H9 (cell line): Measurements from ENCODE around the gene EPC1. TPM values are rescaled to one million over a fixed set of nuclear protein-coding genes. Genes with fewer than 3 reads are reported as not detected.

ENCODE experiments used
- DNase-seq: peaks from one replicate; pipeline ENCODE4 v3.0.0-alpha.2; 2017
- H2AFZ ChIP-seq: one replicate; pipeline ENCODE4 v1.6.1; 2013; ENCODE audit warnings: mild to moderate bottlenecking, low read length, control low read depth, moderate library complexity
- H2AK5ac ChIP-seq: 2 replicates; pipeline ENCODE4 v1.6.1; 2013; ENCODE audit warnings: low read length, control low read depth, mixed read lengths; ENCODE audit not compliant: insufficient read length
- H2BK120ac ChIP-seq: one replicate; pipeline ENCODE4 v1.6.1; 2013; ENCODE audit warnings: low read depth, mild to moderate bottlenecking, low read length, control low read depth, inconsistent platforms; ENCODE audit not compliant: poor library complexity, severe bottlenecking
- H2BK12ac ChIP-seq: 2 replicates; pipeline ENCODE4 v1.6.1; 2013; ENCODE audit warnings: low read length, control low read depth, mixed read lengths, low read depth; ENCODE audit not compliant: insufficient read length
- H2BK15ac ChIP-seq: 2 replicates; pipeline ENCODE4 v1.6.1; 2013; ENCODE audit warnings: low read depth, low read length, control low read depth
- H2BK20ac ChIP-seq: one replicate; pipeline ENCODE4 v1.6.1; 2013; ENCODE audit warnings: low read depth, mild to moderate bottlenecking, low read length, control low read depth, inconsistent platforms; ENCODE audit not compliant: poor library complexity, severe bottlenecking
- H2BK5ac ChIP-seq: 2 replicates; pipeline ENCODE4 v1.6.1; 2013; ENCODE audit warnings: low read length, control low read depth, mixed read lengths; ENCODE audit not compliant: insufficient read length
- H3K14ac ChIP-seq: 2 replicates; pipeline ENCODE4 v1.6.1; 2013; ENCODE audit warnings: low read length, control low read depth; ENCODE audit not compliant: insufficient read depth
- H3K18ac ChIP-seq: 2 replicates; pipeline ENCODE4 v1.6.1; 2013; ENCODE audit warnings: low read depth, mild to moderate bottlenecking, mixed read lengths, low read length, control low read depth; ENCODE audit not compliant: insufficient read length
- H3K23ac ChIP-seq: 2 replicates; pipeline ENCODE4 v1.6.1; 2013; ENCODE audit warnings: low read length, control low read depth, mixed read lengths, low read depth; ENCODE audit not compliant: insufficient read length
- H3K23me2 ChIP-seq: 2 replicates; pipeline ENCODE4 v1.6.1; 2013; ENCODE audit warnings: low read depth, mild to moderate bottlenecking, mixed read lengths, low read length, control low read depth; ENCODE audit not compliant: insufficient read length, poor library complexity, severe bottlenecking
- H3K27ac ChIP-seq: 2 replicates; pipeline ENCODE4 v1.5.1; 2013; ENCODE audit warnings: low read length, control low read depth, mixed read lengths, low read depth; ENCODE audit not compliant: insufficient read length
- H3K27me3 ChIP-seq: 2 replicates; pipeline ENCODE4 v1.6.1; 2013; ENCODE audit warnings: low read length, control low read depth, inconsistent platforms; ENCODE audit not compliant: insufficient read depth
- H3K4ac ChIP-seq: 2 replicates; pipeline ENCODE4 v1.6.1; 2013; ENCODE audit warnings: low read depth, mild to moderate bottlenecking, control low read depth, inconsistent platforms, low read length, moderate library complexity
- H3K4me1 ChIP-seq: 2 replicates; pipeline ENCODE4 v1.6.1; 2013; ENCODE audit warnings: low read length, control low read depth, inconsistent platforms; ENCODE audit not compliant: insufficient read depth
- H3K4me2 ChIP-seq: 2 replicates; pipeline ENCODE4 v1.6.1; 2013; ENCODE audit warnings: low read length, control low read depth, mixed read lengths; ENCODE audit not compliant: insufficient read length, insufficient read depth
- H3K56ac ChIP-seq: 2 replicates; pipeline ENCODE4 v1.6.1; 2013; ENCODE audit warnings: low read depth, mild to moderate bottlenecking, mixed read lengths, low read length, control low read depth; ENCODE audit not compliant: insufficient read length
- H3K79me1 ChIP-seq: 2 replicates; pipeline ENCODE4 v1.6.1; 2013; ENCODE audit warnings: low read depth, mild to moderate bottlenecking, moderate library complexity, low read length, control low read depth, inconsistent platforms; ENCODE audit not compliant: insufficient read depth, poor library complexity, severe bottlenecking
- H3K79me2 ChIP-seq: 2 replicates; pipeline ENCODE4 v1.6.1; 2013; ENCODE audit warnings: low read length, control low read depth, inconsistent platforms; ENCODE audit not compliant: insufficient read depth
- H3K9ac ChIP-seq: 2 replicates; pipeline ENCODE4 v1.6.1; 2013; ENCODE audit warnings: low read length, control low read depth, mixed read lengths; ENCODE audit not compliant: insufficient read length; ENCODE audit errors: extremely low read depth
- H3K9me3 ChIP-seq: one replicate; pipeline ENCODE4 v1.6.1; 2013; ENCODE audit warnings: low read depth, low read length, inconsistent platforms; ENCODE audit not compliant: control insufficient read depth
- H3T11ph ChIP-seq: one replicate; pipeline ENCODE4 v1.6.1; 2013; ENCODE audit warnings: mild to moderate bottlenecking, low read length, control low read depth, inconsistent platforms
- H4K20me1 ChIP-seq: one replicate; pipeline ENCODE4 v1.6.1; 2013; ENCODE audit not compliant: control insufficient read depth, insufficient read length, insufficient read depth
- H4K5ac ChIP-seq: 2 replicates; pipeline ENCODE4 v1.6.1; 2013; ENCODE audit warnings: low read depth, mild to moderate bottlenecking, mixed read lengths, low read length, control low read depth; ENCODE audit not compliant: insufficient read length
- H4K8ac ChIP-seq: replicated peaks from 2 replicates; pipeline ENCODE4 v1.6.1; 2013; ENCODE audit warnings: low read length, control low read depth, mixed read lengths, low read depth; ENCODE audit not compliant: insufficient read length
- H4K91ac ChIP-seq: 2 replicates; pipeline ENCODE4 v1.6.1; 2013; ENCODE audit warnings: low read depth, mild to moderate bottlenecking, moderate library complexity, mixed read lengths, low read length, control low read depth; ENCODE audit not compliant: insufficient read length
- H3K27ac Mint-ChIP-seq, 3 experiments: 2 replicates in 2 of 3; 3 replicates in 1 of 3; pipeline ENCODE4 v1.8.0; 2020 to 2021; ENCODE audit warnings: mixed read lengths in 3 of 3, mild to moderate bottlenecking in 1 of 3, moderate library complexity in 1 of 3
- H3K27me3 Mint-ChIP-seq: 2 replicates; pipeline ENCODE4 v1.8.0; 2021; ENCODE audit warnings: low read depth, mild to moderate bottlenecking, moderate library complexity, mixed read lengths
- H3K36me3 Mint-ChIP-seq, 3 experiments: 2 replicates in 2 of 3; 3 replicates in 1 of 3; pipeline ENCODE4 v1.8.0; 2020 to 2021; ENCODE audit warnings: low read depth in 3 of 3, mixed read lengths in 3 of 3; ENCODE audit not compliant: insufficient read depth in 1 of 3
- H3K4me1 Mint-ChIP-seq, 2 experiments: 2 replicates each; pipeline ENCODE4 v1.8.0; 2020; ENCODE audit warnings: mixed read lengths in 2 of 2
- H3K4me3 Mint-ChIP-seq, 2 experiments: 2 replicates in 1 of 2; 3 replicates in 1 of 2; pipeline ENCODE4 v1.8.0; 2020 to 2021; ENCODE audit warnings: mild to moderate bottlenecking in 2 of 2, mixed read lengths in 2 of 2, moderate library complexity in 1 of 2
- H3K9me3 Mint-ChIP-seq, 2 experiments: 2 replicates in 1 of 2; 3 replicates in 1 of 2; pipeline ENCODE4 v1.8.0; 2020; ENCODE audit warnings: mild to moderate bottlenecking in 2 of 2, mixed read lengths in 2 of 2, moderate library complexity in 1 of 2
- CTCF ChIP-seq: fragments of 200-600 bp; sonication (generic); conservative IDR thresholded peaks from 3 replicates; pipeline ENCODE4 v1.8.0; 2021; ENCODE audit warnings: antibody characterized with exemption, mild to moderate bottlenecking
- WGBS: extraction: QIAGEN DNeasy Blood & Tissue Kit; methylation state at CpG from one replicate; pipeline ENCODE4 v1.1.7; 2013; ENCODE audit warnings: missing lambda C conversion rate, low lambda C conversion rate, mixed read lengths; ENCODE audit not compliant: insufficient read length; ENCODE audit errors: extremely low coverage; 5-methylcytosine and 5-hydroxymethylcytosine counted together
- total RNA-seq: library from RNA; stranded (reverse); gene quantifications from 2 replicates; pipeline ENCODE4 v1.2.1, GENCODE V29; 2021

EPC1 gene
- total RNA-seq, 1 experiment from 2014 or later = 32.5 TPM

- H3K4me3 Mint-ChIP-seq = no peak overlapping the region
These were observed 13.1 kb downstream of the EPC1 start for GRCh38 chr10:32333849-32334248.

More at GRCh38 chr10:32333849-32334248, 13.1 kb downstream of the EPC1 start:
- Histone ChIP-seq H3K79me2 (peaks cover 56% of the 10 kb centered on the region), H2BK15ac (no peak overlapping the region), H2AK5ac (no peak overlapping the region), H2BK120ac (no peak overlapping the region), H3K4me1 (peaks cover 6% of the 10 kb centered on the region; the same call in 1 of the 2 replicates), H3K9ac (no peak overlapping the region), H3K18ac (no peak overlapping the region), H3K14ac (no peak overlapping the region), H4K20me1 (no peaks in the 10 kb centered on the region), H3K79me1 (no peaks in the 10 kb centered on the region), H4K8ac (no peak overlapping the region), H2BK20ac (no peak overlapping the region), H3K27me3 (no peaks in the 10 kb centered on the region), H3K23ac (no peak overlapping the region), H2BK12ac (no peak overlapping the region), H2AFZ (no peak overlapping the region), H4K5ac (no peak overlapping the region), H2BK5ac (no peak overlapping the region), H4K91ac (no peak overlapping the region), H3K9me3 (no peaks in the 10 kb centered on the region), H3T11ph (no peak overlapping the region), H3K23me2 (no peaks in the 10 kb centered on the region), H3K4me2 (no peak overlapping the region), H3K4ac (no peak overlapping the region), H3K27ac (no peak overlapping the region), H3K56ac (no peak overlapping the region)
- H3K27ac Mint-ChIP-seq = peak overlapping the region in 1 of 3 experiments; percentile 64; a peak in 3 of 7 replicates
- H3K4me1 Mint-ChIP-seq = peaks cover 69 to 72% of the 10 kb centered on the region in 2 experiments
- TF ChIP-seq CTCF = no peak
- no peak for DNase-seq
- no peaks in the 10 kb centered on the region for H3K9me3 Mint-ChIP-seq
- H3K36me3 Mint-ChIP-seq = peaks cover 0 to 3% (median 1%) of the 10 kb centered on the region in 3 experiments; a peak in 3 of 7 replicates
- no peaks in the 10 kb centered on the region for H3K27me3 Mint-ChIP-seq
- no CpG with 5 or more reads among the region's 3 CpGs for WGBS
